ENCODE results near the gene CHST12. TPM values are rescaled to one million over a fixed set of nuclear protein-coding genes. Genes with fewer than 3 reads are reported as not detected.
"Not testable (repeated sequence)": the region's sequence is repeated elsewhere in the genome, so short reads cannot be mapped to it uniquely, and the experiment has no call there.

CHST12 gene
- total RNA-seq, 1 donor from 2014 or later = 32.6 TPM

GRCh38 chr7:2377492-2377891 is 25.9 kb upstream of the CHST12 start:
- DNase-seq (ENCODE audit: extremely low read depth, low read depth, low spot score) = not testable (repeated sequence)

DNA sequence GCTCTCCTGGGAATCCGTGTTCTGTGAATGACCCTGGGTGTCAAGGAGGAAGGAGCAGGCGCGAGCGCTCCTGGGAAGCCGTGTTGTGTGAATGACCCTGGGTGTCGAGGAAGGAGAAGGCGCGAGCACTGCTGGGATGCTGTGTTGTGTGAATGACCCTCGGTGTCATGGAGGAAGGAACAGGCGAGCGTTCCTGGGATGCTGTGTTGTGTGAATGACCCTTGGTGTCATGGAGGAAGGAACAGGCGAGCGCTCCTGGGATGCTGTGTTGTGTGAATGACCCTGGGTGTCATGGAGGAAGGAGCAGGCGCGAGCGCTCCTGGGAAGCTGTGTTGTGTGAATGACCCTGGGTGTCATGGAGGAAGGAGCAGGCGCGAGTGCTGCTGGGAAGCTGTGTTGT is 25.3 kb upstream of the CHST12 start:
- not testable (repeated sequence) for DNase-seq (ENCODE audit: extremely low read depth, low read depth, low spot score)

GRCh38 chr7:2379161-2379560 is 24.2 kb upstream of the CHST12 start:
- DNase-seq (ENCODE audit: extremely low read depth, low read depth, low spot score) = no peak

DNA sequence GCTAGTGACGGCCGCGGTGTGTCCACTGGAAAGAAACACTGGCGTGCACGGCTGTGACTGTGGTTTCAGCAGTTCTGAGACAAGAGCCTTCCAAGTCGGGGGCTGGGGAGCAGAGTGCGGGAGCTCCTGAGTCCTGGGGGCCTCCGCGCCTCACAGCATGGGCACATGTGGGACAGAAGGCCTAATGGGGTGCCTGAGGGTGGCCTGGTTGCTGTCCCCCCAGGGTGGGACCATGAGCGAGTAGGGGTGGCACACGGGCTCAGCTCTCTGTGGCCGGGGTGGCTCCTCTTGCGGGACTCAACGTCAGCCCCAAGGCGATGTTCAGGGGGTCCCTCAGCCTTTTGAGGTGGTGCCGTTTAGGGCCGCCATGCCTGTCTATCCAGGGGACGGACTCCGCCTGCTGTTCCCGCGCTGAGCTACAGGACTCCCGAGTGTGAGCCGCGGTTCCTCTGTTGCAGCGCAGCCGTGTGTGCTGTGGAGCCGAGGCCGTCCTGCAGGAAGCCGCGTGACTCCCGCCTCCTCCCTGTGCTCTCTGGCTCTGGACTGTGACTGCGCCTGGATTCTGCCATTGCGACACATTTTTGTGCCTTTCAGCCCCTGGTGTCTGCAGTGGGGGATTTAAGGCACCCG is 23.5 kb upstream of the CHST12 start:
- DNase-seq (ENCODE audit: extremely low read depth, low read depth, low spot score) = no peak

DNA sequence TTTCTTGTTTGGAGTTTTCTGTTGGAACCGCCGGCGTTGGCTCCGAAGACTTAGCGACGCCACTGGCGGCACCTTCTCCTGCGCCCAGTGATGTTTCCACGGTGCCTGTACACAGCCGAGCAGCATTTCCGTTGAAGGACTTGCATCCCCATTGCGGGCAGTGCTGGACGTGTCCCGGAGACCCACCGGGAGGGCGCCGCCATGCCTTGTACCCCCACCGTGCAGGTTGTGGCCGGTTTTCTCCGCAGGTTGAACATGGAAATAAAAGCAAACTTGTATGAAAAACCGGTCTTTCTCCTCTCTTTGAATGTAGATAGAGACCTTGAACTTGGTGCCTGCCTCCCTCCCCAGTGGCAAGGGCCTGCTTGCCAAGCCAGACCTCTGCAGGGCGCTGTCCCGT is 22.9 kb upstream of the CHST12 start:
- DNase-seq (ENCODE audit: extremely low read depth, low read depth, low spot score) = no peak

- no peak for DNase-seq (ENCODE audit: extremely low read depth, low read depth, low spot score)
Measured at GRCh38 chr7:2381227-2381626, 22.2 kb upstream of the CHST12 start.

DNA sequence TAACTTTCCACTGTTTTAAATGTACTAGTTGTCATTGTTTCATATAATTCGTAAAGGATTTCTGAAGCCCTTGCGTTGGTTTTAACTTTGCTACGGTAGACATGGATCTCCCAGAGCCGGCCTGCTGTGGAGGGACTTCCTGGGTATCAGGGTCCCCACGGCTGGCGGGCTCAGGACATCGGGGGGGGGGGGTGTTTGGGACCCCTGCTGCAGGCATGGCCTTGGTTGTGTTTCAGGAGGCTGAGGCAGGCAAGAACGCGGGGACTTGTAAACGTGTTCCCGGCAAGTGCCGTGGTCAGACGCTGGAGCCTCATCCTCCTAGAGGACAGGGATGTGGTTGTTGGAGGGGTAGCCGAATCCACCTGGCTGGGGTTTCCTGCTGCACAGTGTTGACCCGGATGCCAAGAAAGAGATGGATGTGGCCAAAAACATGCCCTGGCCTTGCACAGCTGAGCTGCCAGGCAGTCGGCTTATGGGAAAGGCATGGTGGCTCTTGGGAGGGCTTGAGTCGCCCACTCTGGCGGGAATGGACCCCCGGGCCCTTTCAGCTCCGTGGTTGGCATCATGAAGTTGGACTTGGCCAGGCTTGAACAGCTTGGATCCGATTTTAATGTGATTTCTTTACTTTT is 21.4 kb upstream of the CHST12 start:
- DNase-seq (ENCODE audit: extremely low read depth, low read depth, low spot score) = no peak

GRCh38 chr7:2383543-2384274 is 19.7 kb upstream of the CHST12 start:
- no peak for DNase-seq (ENCODE audit: extremely low read depth, low read depth, low spot score)

DNA sequence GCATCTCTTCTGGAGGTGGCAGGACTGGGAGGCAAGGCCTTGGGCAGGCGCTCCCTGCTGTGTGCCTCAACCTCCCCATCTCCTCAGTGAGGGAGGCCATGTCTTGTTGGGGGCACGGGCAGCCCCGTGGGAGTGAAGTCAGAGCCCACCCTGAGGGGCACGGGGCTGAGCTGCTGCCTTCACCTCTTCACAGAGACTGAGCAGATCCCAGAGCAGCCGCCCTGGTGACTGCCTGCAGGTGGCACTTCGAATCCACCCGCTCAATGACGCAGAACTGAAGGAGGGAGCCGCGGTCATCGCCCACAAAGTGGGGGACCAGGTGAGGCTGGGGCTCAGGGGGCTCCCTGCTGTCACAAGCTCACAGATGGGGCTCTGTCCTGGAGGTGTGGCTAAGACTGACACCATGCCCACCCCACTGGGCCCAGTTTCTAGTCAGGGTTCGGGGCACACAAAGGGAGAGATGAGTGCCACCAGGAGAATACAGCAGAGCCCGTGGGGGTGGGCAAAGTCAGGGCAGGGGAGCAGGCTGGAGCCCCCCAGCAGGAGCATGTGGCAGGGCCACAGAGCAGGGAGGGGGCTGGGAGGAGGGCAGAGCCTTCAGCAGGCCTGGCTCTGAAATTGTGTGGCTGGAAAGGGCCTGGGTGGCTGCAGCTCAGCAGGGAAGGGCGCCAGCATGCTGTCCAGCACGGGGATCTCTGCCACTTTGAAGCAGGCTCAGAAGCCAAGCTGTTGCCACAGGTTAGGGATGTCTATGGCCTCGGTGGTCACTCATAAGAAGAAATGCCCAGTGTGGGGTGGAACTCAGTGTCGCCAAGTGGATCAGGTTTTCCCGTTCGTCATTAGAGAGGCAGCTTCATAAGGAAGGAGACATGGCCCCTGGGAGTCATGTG is 18.8 kb upstream of the CHST12 start:
- DNase-seq (ENCODE audit: extremely low read depth, low read depth, low spot score) = no peak

DNA sequence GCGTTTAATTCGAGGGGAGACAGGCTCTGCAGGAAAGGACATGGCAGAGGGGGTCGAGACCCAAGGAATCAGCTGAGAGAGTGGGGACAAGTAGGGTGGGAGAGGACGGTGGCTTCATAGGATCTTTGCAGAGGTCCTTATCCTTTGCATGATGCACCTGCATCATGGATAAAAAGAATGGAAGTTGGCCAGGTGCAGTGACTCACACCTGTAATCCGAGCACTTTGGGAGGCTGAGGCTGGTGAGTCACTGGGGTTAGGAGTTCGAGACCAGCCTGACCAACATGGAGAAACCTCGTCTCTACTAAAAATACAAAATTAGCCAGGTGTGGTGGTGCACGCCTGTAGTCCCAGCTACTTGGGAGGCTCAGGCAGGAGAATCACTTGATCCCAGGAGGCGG is 17.3 kb upstream of the CHST12 start:
- DNase-seq (ENCODE audit: extremely low read depth, low read depth, low spot score) = not testable (repeated sequence)

GRCh38 chr7:2386964-2387669 is 16.3 kb upstream of the CHST12 start:
- no peak for DNase-seq (ENCODE audit: extremely low read depth, low read depth, low spot score)

GRCh38 chr7:2387897-2388636 is 15.3 kb upstream of the CHST12 start:
- no peak for DNase-seq (ENCODE audit: extremely low read depth, low read depth, low spot score)

DNA sequence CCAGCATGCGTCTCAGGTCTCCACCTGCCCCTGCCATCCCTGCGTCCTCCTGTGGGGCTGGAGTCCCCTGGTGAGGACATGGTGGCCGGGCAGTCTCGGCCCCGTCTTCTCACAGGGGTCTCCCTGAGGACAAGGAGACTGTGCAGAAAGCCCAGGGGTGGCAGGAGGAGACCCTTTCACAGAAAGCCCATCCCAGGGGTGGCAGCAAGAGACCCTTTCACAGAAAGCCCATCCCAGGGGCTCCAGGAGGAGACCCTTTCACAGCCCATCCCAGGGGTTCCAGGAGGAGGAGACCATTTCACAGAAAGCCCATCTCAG is 14.8 kb upstream of the CHST12 start:
- no peak for DNase-seq (ENCODE audit: extremely low read depth, low read depth, low spot score)

DNA sequence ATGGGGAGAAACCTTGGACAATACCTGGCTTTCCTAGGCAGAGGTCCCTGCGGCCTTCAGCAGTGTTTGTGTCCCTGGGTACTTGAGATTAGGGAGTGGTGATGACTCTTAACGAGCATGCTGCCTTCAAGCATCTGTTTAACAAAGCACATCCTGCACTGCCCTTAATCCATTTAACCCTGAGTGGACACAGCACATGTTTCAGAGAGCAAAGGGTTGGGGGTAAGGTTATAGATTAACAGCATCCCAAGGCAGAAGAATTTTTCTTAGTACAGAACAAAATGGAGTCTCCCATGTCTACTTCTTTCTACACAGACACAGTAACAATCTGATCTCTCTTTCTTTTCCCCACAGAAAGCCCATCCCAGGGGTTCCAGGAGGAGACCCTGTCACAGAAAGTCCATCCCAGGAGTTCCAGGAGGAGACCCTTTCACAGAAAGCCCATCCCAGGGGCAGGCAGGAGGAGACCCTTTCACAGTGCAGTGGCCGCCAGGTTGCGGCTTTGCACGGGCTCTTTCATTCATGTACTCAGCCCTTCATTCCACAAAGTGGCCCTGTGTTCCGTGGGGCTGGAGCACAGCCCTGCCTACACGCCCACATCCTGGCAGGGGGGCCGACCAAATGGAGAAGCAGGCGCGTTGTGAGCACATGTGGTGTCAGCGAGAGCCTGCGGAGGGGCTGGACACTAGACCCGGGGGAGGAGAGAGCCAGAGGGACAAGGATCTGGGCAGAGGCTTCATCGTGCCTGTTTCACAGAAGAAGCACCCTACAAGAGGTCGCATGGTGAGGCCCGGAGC is 13.2 kb upstream of the CHST12 start:
- DNase-seq (ENCODE audit: extremely low read depth, low read depth, low spot score) = not testable (repeated sequence)

GRCh38 chr7:2393706-2394105 is 9.7 kb upstream of the CHST12 start:
- DNase-seq (ENCODE audit: extremely low read depth, low read depth, low spot score) = no peak

GRCh38 chr7:2394566-2395082 is 8.8 kb upstream of the CHST12 start:
- DNase-seq (ENCODE audit: extremely low read depth, low read depth, low spot score) = no peak

GRCh38 chr7:2398506-2398905 is 4.9 kb upstream of the CHST12 start:
- no peak for DNase-seq (ENCODE audit: extremely low read depth, low read depth, low spot score)

GRCh38 chr7:2399848-2400587 is 3.4 kb upstream of the CHST12 start:
- DNase-seq (ENCODE audit: extremely low read depth, low read depth, low spot score) = peak; percentile 78

Data from glomerular endothelial cell (primary cell).